ENCODE data around the gene MYH7.

The MYH7 gene

GRCh38 chr14:23364164-23365035 lies 71.1 kb downstream of the MYH7 start:
- peak; percentile 82 for DNase-seq (ENCODE audit: low spot score)
- TF ChIP-seq, protein P1, sequence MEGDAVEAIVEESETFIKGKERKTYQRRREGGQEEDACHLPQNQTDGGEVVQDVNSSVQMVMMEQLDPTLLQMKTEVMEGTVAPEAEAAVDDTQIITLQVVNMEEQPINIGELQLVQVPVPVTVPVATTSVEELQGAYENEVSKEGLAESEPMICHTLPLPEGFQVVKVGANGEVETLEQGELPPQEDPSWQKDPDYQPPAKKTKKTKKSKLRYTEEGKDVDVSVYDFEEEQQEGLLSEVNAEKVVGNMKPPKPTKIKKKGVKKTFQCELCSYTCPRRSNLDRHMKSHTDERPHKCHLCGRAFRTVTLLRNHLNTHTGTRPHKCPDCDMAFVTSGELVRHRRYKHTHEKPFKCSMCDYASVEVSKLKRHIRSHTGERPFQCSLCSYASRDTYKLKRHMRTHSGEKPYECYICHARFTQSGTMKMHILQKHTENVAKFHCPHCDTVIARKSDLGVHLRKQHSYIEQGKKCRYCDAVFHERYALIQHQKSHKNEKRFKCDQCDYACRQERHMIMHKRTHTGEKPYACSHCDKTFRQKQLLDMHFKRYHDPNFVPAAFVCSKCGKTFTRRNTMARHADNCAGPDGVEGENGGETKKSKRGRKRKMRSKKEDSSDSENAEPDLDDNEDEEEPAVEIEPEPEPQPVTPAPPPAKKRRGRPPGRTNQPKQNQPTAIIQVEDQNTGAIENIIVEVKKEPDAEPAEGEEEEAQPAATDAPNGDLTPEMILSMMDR (IDR thresholded peaks at IDR 0.05) = no peak
- peak overlapping the region; percentile 90 to 99 for H3K27ac ChIP-seq
- peak overlapping the region; percentile 85 for H3K4me3 ChIP-seq

Measured in coronary artery (tissue), 2 donors.